HG03060 (cell line): ENCODE results near the gene BTNL9.
"Not testable (repeated sequence)": the region's sequence is repeated elsewhere in the genome, so short reads cannot be mapped to it uniquely, and the experiment has no call there.

Experiments
- ATAC-seq: cut with Tn5 transposase; IDR thresholded peaks from one replicate; pipeline ENCODE4 v1.9.1; 2021; ENCODE audit warnings: low read depth, moderate number of reproducible peaks; ENCODE audit not compliant: unreplicated experiment

The BTNL9 gene

GRCh38 chr5:181039931-181040630 lies at the start of gene BTNL9:
Gene BTNL9 (plus strand): TSS chr5:181040266. CDS start chr5:181045490, 5,224 bp downstream.
- ATAC-seq, result no peak

- no peak for ATAC-seq
These were observed 49.2 kb upstream of the BTNL9 start for GRCh38 chr5:180990882-180991242.

- ATAC-seq, result no peak
These were observed 38.1 kb upstream of the BTNL9 start for GRCh38 chr5:181001947-181002346.

- no peak for ATAC-seq
These were observed 34.3 kb upstream of the BTNL9 start for GRCh38 chr5:181005791-181006190.

- no peak for ATAC-seq
These were observed 31.9 kb upstream of the BTNL9 start for GRCh38 chr5:181008136-181008535.

- not testable (repeated sequence) for ATAC-seq
These were observed 30.0 kb upstream of the BTNL9 start for GRCh38 chr5:181010018-181010417.

GRCh38 chr5:181014654-181015053 lies 25.4 kb upstream of the BTNL9 start:
- not testable (repeated sequence) for ATAC-seq

GRCh38 chr5:181017448-181017847 lies 22.6 kb upstream of the BTNL9 start:
- ATAC-seq, result not testable (repeated sequence)

GRCh38 chr5:181020688-181021087 lies 19.4 kb upstream of the BTNL9 start:
- ATAC-seq, result no peak

GRCh38 chr5:181024245-181025064 lies 15.6 kb upstream of the BTNL9 start:
- no peak for ATAC-seq

GRCh38 chr5:181027452-181028031 lies 12.5 kb upstream of the BTNL9 start:
- ATAC-seq, result no peak

GRCh38 chr5:181028032-181028819 lies 11.8 kb upstream of the BTNL9 start:
- ATAC-seq, result no peak

- no peak for ATAC-seq
These were observed 8.3 kb upstream of the BTNL9 start for GRCh38 chr5:181031716-181032115.

GRCh38 chr5:181035991-181036815 lies 3.9 kb upstream of the BTNL9 start:
- no peak for ATAC-seq

- ATAC-seq, result no peak
These were observed 3.2 kb upstream of the BTNL9 start for GRCh38 chr5:181036816-181037364.

- no peak for ATAC-seq
These were observed 2.7 kb upstream of the BTNL9 start for GRCh38 chr5:181037365-181037861.

- ATAC-seq, result no peak
These were observed 595 bp upstream of the BTNL9 start for GRCh38 chr5:181039471-181039870.

- no peak for ATAC-seq
These were observed 522 bp downstream of the BTNL9 start for GRCh38 chr5:181040631-181040945.

- ATAC-seq, result no peak
These were observed 977 bp downstream of the BTNL9 start for GRCh38 chr5:181041043-181041442.
